ENCODE data around the gene C16orf87.

DNA sequence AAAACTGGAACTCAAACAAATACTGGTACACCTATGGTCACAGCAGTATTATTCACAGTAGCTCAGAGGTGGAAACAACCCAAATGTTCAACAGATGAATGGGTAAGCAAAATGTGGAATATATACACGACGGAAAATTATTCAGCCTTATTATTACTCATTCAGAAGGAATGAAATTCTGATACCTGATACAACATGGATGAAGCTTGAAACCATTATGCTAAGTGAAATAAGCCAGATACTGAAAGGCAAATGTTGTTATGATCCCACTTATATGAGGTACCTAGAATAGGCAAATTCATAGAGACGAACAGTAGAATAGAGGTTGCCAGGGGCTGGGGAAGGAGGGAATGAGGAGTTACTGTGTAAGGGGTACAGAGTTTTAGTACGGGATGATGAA, 55.8 kb downstream of the C16orf87 start:
- TF ChIP-seq CTCF (IDR thresholded peaks at IDR 0.05; ENCODE audit: low read depth, low read length) (no peak), EZH2phosphoT487 (IDR thresholded peaks at IDR 0.05; ENCODE audit: low read depth) (no peak)
